ENCODE results near the gene SMG6.

GRCh38 chr17:2156666-2157065 lies 146.9 kb downstream of the SMG6 start:
- TF ChIP-seq CTCF (IDR thresholded peaks at IDR 0.05): no peak
- no peak for TF ChIP-seq EZH2 (IDR thresholded peaks at IDR 0.05; ENCODE audit: borderline replicate concordance, insufficient read depth, low read depth, low read length, poor library complexity, severe bottlenecking)

Measured in B cell (primary cell).